ENCODE measurements around the gene CDH10.

- TF ChIP-seq CTCF (IDR thresholded peaks at IDR 0.05; ENCODE audit: low read depth, low read length, missing input control), result no peak
- TF ChIP-seq YY1 (IDR thresholded peaks at IDR 0.05), result no peak
- no peak for TF ChIP-seq GABPA (IDR thresholded peaks at IDR 0.05 in 1 of 2, conservative IDR thresholded peaks at IDR 0.05 in 1 of 2)
- TF ChIP-seq, protein P1, sequence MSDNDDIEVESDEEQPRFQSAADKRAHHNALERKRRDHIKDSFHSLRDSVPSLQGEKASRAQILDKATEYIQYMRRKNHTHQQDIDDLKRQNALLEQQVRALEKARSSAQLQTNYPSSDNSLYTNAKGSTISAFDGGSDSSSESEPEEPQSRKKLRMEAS (IDR thresholded peaks at IDR 0.05), result no peak
- no peak for TF ChIP-seq JUND (IDR thresholded peaks at IDR 0.05)
- TF ChIP-seq RAD21 (IDR thresholded peaks at IDR 0.05), result no peak
- TF ChIP-seq EGR1 (IDR thresholded peaks at IDR 0.05; ENCODE audit: low read depth in 2 of 2), result no peak
- TF ChIP-seq FOXA1 (IDR thresholded peaks at IDR 0.05), result no peak
- TF ChIP-seq, protein P2, sequence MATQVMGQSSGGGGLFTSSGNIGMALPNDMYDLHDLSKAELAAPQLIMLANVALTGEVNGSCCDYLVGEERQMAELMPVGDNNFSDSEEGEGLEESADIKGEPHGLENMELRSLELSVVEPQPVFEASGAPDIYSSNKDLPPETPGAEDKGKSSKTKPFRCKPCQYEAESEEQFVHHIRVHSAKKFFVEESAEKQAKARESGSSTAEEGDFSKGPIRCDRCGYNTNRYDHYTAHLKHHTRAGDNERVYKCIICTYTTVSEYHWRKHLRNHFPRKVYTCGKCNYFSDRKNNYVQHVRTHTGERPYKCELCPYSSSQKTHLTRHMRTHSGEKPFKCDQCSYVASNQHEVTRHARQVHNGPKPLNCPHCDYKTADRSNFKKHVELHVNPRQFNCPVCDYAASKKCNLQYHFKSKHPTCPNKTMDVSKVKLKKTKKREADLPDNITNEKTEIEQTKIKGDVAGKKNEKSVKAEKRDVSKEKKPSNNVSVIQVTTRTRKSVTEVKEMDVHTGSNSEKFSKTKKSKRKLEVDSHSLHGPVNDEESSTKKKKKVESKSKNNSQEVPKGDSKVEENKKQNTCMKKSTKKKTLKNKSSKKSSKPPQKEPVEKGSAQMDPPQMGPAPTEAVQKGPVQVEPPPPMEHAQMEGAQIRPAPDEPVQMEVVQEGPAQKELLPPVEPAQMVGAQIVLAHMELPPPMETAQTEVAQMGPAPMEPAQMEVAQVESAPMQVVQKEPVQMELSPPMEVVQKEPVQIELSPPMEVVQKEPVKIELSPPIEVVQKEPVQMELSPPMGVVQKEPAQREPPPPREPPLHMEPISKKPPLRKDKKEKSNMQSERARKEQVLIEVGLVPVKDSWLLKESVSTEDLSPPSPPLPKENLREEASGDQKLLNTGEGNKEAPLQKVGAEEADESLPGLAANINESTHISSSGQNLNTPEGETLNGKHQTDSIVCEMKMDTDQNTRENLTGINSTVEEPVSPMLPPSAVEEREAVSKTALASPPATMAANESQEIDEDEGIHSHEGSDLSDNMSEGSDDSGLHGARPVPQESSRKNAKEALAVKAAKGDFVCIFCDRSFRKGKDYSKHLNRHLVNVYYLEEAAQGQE (IDR thresholded peaks at IDR 0.05), result no peak
- no peak for TF ChIP-seq TAF1 (conservative IDR thresholded peaks at IDR 0.05)
- TF ChIP-seq SP1 (IDR thresholded peaks at IDR 0.05), result no peak
These were observed 172.3 kb downstream of the CDH10 start for GRCh38 chr5:24472518-24472917.
